Liver (tissue), 9 donors: ENCODE measurements around the gene C9orf50. TPM values are rescaled to one million over a fixed set of nuclear protein-coding genes. Genes with fewer than 3 reads are reported as not detected.

ENCODE experiments used
- DNase-seq: peaks from one replicate; pipeline ENCODE4 v3.0.0-alpha.2; 2017; ENCODE audit warnings: low spot score
- H3K27ac ChIP-seq, 2 donors: one replicate each; pipeline ENCODE4 v1.7.0; 2013; ENCODE audit warnings: inconsistent platforms in 2 of 2, low read length in 2 of 2, control low read depth in 1 of 2, low read depth in 1 of 2, mild to moderate bottlenecking in 1 of 2
- H3K27me3 ChIP-seq, 4 donors: one replicate each; pipeline versions ENCODE4 v1.6.1 to v1.7.0; 2013; ENCODE audit warnings: low read length in 3 of 4, inconsistent platforms in 1 of 4, mild to moderate bottlenecking in 1 of 4, moderate library complexity in 1 of 4; ENCODE audit not compliant: control insufficient read depth in 4 of 4, insufficient read depth in 4 of 4
- H3K36me3 ChIP-seq, 4 donors: one replicate each; pipeline versions ENCODE4 v1.6.1 to v1.7.0; 2013; ENCODE audit warnings: low read length in 3 of 4, mild to moderate bottlenecking in 3 of 4, low read depth in 1 of 4, moderate library complexity in 1 of 4; ENCODE audit not compliant: control insufficient read depth in 4 of 4, insufficient read depth in 3 of 4
- H3K4me1 ChIP-seq, 4 donors: one replicate each; pipeline versions ENCODE4 v1.6.1 to v1.7.0; 2013; ENCODE audit warnings: low read length in 3 of 4, mild to moderate bottlenecking in 3 of 4, moderate library complexity in 1 of 4; ENCODE audit not compliant: control insufficient read depth in 4 of 4, insufficient read depth in 4 of 4
- H3K4me3 ChIP-seq, 3 donors: one replicate each; pipeline versions ENCODE4 v1.6.1 to v1.7.0; 2013; ENCODE audit warnings: low read length in 3 of 3, control low read depth in 1 of 3, low read depth in 1 of 3, mild to moderate bottlenecking in 1 of 3
- H3K9ac ChIP-seq, 2 donors: one replicate each; pipeline ENCODE4 v1.7.0; 2013; ENCODE audit warnings: low read length in 2 of 2, mild to moderate bottlenecking in 2 of 2, moderate library complexity in 2 of 2, control low read depth in 1 of 2, low read depth in 1 of 2
- H3K9me3 ChIP-seq, 4 donors: one replicate each; pipeline versions ENCODE4 v1.6.1 to v1.7.0; 2013; ENCODE audit warnings: low read length in 3 of 4; ENCODE audit not compliant: control insufficient read depth in 4 of 4
- ATF3 ChIP-seq: IDR thresholded peaks from 2 replicates; pipeline ENCODE4 v1.6.1; 2016; ENCODE audit warnings: antibody characterized with exemption
- CTCF ChIP-seq: fragments of 150-350 bp; IDR thresholded peaks from 2 replicates; pipeline ENCODE4 v1.5.1; 2017; ENCODE audit warnings: improper control_type of control experiment, low read depth, low read length; ENCODE audit not compliant: missing input control
- FOXA1 ChIP-seq: IDR thresholded peaks from 2 replicates; pipeline ENCODE4 v1.6.1; 2016; ENCODE audit warnings: antibody characterized with exemption
- FOXA2 ChIP-seq: IDR thresholded peaks from 2 replicates; pipeline ENCODE4 v1.6.1; 2016; ENCODE audit warnings: antibody characterized with exemption
- GABPA ChIP-seq, 2 donors: IDR thresholded peaks in 1 of 2; conservative IDR thresholded peaks in 1 of 2; 2 replicates each; pipeline ENCODE4 v1.6.1; 2016; ENCODE audit warnings: antibody characterized with exemption in 2 of 2, mild to moderate bottlenecking in 1 of 2, moderate library complexity in 1 of 2
- HNF4A ChIP-seq, 2 donors: conservative IDR thresholded peaks; 2 replicates each; pipeline ENCODE4 v1.6.1; 2016; ENCODE audit warnings: antibody characterized with exemption in 2 of 2, mild to moderate bottlenecking in 2 of 2
- HNF4G ChIP-seq: IDR thresholded peaks from 2 replicates; pipeline ENCODE4 v1.6.1; 2016; ENCODE audit warnings: antibody characterized with exemption
- MAX ChIP-seq: IDR thresholded peaks from 2 replicates; pipeline ENCODE4 v1.6.1; 2016; ENCODE audit warnings: antibody characterized with exemption
- RXRA ChIP-seq, 2 donors: IDR thresholded peaks; 2 replicates each; pipeline ENCODE4 v1.6.1; 2017 to 2018; ENCODE audit warnings: antibody characterized with exemption in 2 of 2, mild to moderate bottlenecking in 1 of 2
- SP1 ChIP-seq: IDR thresholded peaks from 2 replicates; pipeline ENCODE4 v1.6.1; 2018; ENCODE audit warnings: antibody characterized with exemption, mild to moderate bottlenecking
- YY1 ChIP-seq: IDR thresholded peaks from 2 replicates; pipeline ENCODE4 v1.6.1; 2016; ENCODE audit warnings: antibody characterized with exemption, mild to moderate bottlenecking
- WGBS: extraction: QIAGEN DNeasy Blood & Tissue Kit; methylation state at CpG from one replicate; pipeline ENCODE4 v1.1.7; 2013; 5-methylcytosine and 5-hydroxymethylcytosine counted together
- polyA plus RNA-seq, 2 donors: library from polyadenylated mRNA; stranded (reverse) in 1 of 2; unstranded in 1 of 2; fragments of 200-250 nt in 1 of 2; fragments of >200 nt in 1 of 2; fragmentation: Nextera tagmentation in 1 of 2; extraction: Ambion mirVana in 1 of 2; gene quantifications; one replicate each; pipeline versions ENCODE4 v1.2.1 to v1.2.3, GENCODE V29; 2013 to 2015
- total RNA-seq, 2 donors: library from RNA; depleted of rRNA; stranded (reverse); fragments of >200 nt; gene quantifications; one replicate each; pipeline ENCODE4 v1.2.3, GENCODE V29; 2014
- TF ChIP-seq, protein P1 (sequence below): IDR thresholded peaks from 2 replicates; pipeline ENCODE4 v1.6.1; 2016; ENCODE audit warnings: antibody characterized with exemption, mild to moderate bottlenecking
- donor health status: healthy.
- donor health status: healthy.
- donor health status: healthy.
- donor health status: healthy.
- donor health status: healthy.

The C9orf50 gene
- total and polyA plus RNA-seq, 4 donors, result 0.23 TPM; not detected in 3

GRCh38 chr9:129582855-129583254, 38.0 kb downstream of the C9orf50 start:
- no peak overlapping the region for H3K27ac ChIP-seq
- TF ChIP-seq YY1 (no peak), FOXA1 (no peak), RXRA (IDR thresholded peaks at IDR 0.05) (no peak), FOXA2 (no peak)
- H3K4me3 ChIP-seq, result no peak overlapping the region
- no peaks in the 10 kb centered on the region for H3K36me3 ChIP-seq
- H3K4me1 ChIP-seq, result no peaks in the 10 kb centered on the region
- H3K9me3 ChIP-seq, result no peaks in the 10 kb centered on the region
- WGBS, result 87% methylated on average over 3 of the region's 3 CpGs
- H3K9ac ChIP-seq, result no peak overlapping the region
- no peaks in the 10 kb centered on the region for H3K27me3 ChIP-seq
- DNase-seq, result no peak

DNA sequence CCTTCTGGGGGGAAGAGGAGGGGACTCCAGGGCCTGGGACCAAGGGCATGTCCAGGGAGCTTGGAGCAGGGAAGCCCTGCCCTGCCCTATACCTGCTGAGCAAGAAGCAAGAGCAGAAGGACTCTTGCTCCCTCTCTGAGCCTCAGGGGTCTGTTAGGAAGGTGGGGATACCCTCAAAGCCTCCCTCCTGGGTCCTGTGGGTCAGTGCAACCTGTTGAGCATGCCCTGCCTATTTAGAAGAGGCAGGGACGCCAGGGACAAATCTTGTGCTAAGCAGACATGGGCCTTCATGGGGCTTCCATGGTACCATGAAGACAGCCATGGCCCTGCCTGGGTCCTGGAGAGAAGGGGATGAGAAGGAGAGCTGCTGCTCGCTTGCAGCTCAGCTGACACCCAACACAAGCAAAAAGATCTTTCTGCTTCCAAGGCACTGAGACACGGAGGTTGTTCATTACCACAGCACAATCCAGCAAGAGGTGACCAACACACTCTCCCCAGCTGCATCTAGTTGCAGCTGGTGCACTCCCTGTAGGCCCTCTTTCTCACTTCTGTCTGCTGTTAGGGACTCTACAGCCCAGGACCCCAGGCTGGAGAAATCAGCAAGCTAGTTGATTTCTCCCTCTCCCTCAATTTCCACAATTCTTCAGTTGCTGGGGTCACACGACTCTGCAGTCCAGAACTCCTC, 39.3 kb downstream of the C9orf50 start:
- no peak overlapping the region for H3K9ac ChIP-seq
- H3K4me3 ChIP-seq, result no peak overlapping the region
- DNase-seq, result no peak
- H3K27me3 ChIP-seq, result no peaks in the 10 kb centered on the region
- no peak overlapping the region for H3K27ac ChIP-seq
- TF ChIP-seq CTCF (no peak), HNF4G (no peak), GABPA (IDR thresholded peaks at IDR 0.05 in 1 of 2, conservative IDR thresholded peaks at IDR 0.05 in 1 of 2) (no peak), MAX (no peak), ATF3 (no peak), SP1 (no peak), HNF4A (conservative IDR thresholded peaks at IDR 0.05) (no peak)
- TF ChIP-seq, protein P1, sequence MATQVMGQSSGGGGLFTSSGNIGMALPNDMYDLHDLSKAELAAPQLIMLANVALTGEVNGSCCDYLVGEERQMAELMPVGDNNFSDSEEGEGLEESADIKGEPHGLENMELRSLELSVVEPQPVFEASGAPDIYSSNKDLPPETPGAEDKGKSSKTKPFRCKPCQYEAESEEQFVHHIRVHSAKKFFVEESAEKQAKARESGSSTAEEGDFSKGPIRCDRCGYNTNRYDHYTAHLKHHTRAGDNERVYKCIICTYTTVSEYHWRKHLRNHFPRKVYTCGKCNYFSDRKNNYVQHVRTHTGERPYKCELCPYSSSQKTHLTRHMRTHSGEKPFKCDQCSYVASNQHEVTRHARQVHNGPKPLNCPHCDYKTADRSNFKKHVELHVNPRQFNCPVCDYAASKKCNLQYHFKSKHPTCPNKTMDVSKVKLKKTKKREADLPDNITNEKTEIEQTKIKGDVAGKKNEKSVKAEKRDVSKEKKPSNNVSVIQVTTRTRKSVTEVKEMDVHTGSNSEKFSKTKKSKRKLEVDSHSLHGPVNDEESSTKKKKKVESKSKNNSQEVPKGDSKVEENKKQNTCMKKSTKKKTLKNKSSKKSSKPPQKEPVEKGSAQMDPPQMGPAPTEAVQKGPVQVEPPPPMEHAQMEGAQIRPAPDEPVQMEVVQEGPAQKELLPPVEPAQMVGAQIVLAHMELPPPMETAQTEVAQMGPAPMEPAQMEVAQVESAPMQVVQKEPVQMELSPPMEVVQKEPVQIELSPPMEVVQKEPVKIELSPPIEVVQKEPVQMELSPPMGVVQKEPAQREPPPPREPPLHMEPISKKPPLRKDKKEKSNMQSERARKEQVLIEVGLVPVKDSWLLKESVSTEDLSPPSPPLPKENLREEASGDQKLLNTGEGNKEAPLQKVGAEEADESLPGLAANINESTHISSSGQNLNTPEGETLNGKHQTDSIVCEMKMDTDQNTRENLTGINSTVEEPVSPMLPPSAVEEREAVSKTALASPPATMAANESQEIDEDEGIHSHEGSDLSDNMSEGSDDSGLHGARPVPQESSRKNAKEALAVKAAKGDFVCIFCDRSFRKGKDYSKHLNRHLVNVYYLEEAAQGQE, result no peak
- WGBS, result 87% methylated on average over 4 of the region's 4 CpGs
- no peaks in the 10 kb centered on the region for H3K9me3 ChIP-seq
- no peaks in the 10 kb centered on the region for H3K36me3 ChIP-seq
- no peaks in the 10 kb centered on the region for H3K4me1 ChIP-seq
